ENCODE data around the gene ALG2. TPM values are rescaled to one million over a fixed set of nuclear protein-coding genes. Genes with fewer than 3 reads are reported as not detected.

ALG2 gene, protein sequence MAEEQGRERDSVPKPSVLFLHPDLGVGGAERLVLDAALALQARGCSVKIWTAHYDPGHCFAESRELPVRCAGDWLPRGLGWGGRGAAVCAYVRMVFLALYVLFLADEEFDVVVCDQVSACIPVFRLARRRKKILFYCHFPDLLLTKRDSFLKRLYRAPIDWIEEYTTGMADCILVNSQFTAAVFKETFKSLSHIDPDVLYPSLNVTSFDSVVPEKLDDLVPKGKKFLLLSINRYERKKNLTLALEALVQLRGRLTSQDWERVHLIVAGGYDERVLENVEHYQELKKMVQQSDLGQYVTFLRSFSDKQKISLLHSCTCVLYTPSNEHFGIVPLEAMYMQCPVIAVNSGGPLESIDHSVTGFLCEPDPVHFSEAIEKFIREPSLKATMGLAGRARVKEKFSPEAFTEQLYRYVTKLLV
- 22.5 TPM for polyA plus RNA-seq (2012; ENCODE audit: insufficient read depth, insufficient read length)

DNA sequence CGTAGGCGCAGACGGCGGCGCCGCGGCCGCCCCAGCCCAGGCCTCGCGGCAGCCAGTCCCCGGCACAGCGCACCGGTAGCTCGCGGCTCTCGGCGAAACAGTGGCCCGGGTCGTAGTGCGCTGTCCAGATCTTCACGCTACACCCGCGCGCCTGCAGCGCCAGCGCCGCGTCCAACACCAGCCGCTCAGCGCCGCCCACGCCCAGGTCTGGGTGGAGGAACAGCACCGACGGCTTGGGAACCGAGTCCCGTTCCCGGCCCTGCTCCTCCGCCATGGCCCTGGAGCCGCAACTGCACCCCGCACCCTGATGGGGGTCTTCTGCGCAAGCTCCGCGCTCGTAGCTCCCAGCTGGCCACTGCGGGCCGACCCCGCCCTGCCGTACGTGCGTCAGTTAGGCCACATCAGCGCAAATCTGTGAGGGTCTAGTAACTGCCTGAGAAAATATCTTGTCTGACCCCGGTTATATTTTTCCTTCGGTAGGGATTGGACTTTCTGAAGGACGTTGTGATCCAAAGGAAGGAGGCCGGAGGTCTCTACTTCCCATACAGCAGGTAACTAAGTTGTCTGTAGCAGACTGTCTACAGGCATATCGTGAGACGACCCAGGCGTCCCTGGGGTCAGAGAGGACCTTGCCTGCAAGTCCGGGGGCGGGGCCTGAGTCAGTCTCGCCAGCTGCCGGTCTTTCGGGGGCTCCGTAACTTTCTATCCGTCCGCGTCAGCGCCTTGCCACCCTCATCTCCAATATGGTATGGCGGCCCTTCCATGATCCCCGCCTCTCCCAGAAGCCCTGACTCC, at the start of gene ALG2, which contains the start of gene SEC61B:
ALG2 (minus strand) TSS at position 322 of the 795 bp plus-strand sequence; CDS start at position 274, 48 bp downstream.
SEC61B (plus strand) TSS at position 662 of the 795 bp plus-strand sequence; CDS start at position 744, 82 bp downstream.
- peak; percentile 92 for DNase-seq (ENCODE audit: low read depth, low spot score)
- H3K4me3 ChIP-seq (ENCODE audit: low read length), result peak within 1 kb of the TSS; percentile 89

DNA sequence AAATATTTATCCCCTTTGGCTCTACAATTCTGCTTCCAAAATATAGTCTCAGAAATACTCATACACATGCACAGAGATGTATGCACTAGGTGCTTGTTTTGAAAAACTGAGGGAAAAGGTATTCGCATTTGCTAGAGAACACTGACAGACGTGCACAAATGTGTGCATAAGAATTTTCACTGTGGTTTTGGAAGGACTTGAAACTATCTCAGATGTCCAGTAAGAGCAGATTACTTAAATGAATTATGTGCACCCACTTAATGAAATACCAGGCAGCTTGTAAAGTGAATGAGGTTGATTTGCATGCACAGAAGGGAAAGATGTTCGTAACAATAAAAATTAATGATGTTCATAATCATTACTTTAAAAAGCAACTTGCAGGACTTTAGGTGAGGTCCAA, 48.7 kb upstream of the ALG2 start:
- no peak overlapping the region for H3K4me3 ChIP-seq (ENCODE audit: low read length)
- no peak for DNase-seq (ENCODE audit: low read depth, low spot score)

DNA sequence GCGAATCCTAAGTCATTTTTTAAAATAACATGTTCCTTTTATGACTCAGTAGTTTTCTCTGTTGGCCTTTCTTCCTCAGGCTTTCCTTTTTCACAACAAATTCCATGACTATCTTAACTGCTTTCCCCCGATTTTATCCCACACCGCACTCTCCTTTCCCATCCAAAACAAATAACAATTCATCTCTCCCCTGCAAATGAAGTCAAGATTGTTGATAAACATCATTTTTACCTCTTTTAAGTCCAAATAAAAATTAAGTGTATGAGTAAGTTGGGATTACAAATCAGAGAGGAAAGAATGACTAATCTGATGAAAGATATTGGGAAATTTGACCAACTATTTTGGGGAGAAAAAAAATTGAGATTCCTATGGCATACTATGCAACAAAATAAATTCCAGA, 47.7 kb upstream of the ALG2 start:
- no peak for DNase-seq (ENCODE audit: low read depth, low spot score)
- H3K4me3 ChIP-seq (ENCODE audit: low read length), result no peak overlapping the region

DNA sequence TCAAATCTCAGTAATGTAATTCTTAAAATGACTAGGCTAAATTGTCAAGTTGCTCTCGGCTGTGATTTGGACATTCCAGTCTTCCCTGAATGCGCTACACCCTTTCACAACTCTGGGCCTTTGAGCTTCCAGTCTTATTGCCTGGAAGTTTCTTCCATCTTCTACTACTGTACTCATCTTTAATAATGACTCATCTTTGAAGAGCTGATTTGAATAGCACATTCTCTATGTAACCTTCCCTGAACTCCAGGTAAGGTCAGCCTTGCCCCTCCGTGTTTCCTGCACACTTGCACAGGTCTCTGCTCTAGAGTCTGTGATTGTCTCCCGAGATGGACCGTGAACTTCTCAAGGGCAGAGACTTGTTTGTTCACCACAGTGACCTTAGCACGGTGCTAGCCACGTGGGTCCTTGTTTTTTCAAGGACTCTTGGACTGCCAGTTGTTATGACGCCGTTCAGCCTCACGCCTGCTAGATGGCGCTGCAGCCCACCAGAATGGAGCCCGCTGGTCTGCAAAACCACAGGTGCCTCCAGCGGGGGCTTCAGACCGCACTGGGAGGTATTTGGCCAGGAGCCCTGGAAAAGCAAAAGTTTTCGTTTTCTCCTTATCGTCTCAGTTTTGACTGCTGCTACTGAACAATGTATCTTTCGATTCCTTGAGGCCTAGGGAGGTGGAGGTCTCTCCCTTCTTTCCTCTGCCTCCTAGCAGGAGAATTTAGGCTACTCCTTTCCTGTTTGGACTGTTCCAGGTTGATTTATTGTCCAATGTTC, 44.7 kb upstream of the ALG2 start:
- DNase-seq (ENCODE audit: low read depth, low spot score), result peak; percentile 53
- H3K4me3 ChIP-seq (ENCODE audit: low read length), result no peak overlapping the region

DNA sequence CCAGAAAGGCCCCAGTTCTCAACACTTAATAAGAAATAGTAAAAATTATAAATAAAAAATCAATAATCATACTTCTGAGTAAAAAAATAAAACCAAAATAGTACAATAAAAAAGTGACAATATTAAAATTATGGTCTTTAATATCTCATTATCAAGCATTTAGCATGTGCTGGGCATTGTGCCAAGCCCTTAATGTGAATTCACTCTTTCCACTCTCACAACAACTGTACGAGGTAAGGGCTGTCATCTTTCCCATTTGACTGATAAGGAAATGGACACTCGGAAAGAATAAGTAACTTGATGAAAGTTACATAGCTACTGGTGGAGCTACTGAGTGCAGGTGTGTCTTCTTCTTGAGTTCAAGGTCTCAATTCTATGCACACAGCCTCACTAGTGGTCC, 43.9 kb upstream of the ALG2 start:
- no peak for DNase-seq (ENCODE audit: low read depth, low spot score)
- no peak overlapping the region for H3K4me3 ChIP-seq (ENCODE audit: low read length)

DNA sequence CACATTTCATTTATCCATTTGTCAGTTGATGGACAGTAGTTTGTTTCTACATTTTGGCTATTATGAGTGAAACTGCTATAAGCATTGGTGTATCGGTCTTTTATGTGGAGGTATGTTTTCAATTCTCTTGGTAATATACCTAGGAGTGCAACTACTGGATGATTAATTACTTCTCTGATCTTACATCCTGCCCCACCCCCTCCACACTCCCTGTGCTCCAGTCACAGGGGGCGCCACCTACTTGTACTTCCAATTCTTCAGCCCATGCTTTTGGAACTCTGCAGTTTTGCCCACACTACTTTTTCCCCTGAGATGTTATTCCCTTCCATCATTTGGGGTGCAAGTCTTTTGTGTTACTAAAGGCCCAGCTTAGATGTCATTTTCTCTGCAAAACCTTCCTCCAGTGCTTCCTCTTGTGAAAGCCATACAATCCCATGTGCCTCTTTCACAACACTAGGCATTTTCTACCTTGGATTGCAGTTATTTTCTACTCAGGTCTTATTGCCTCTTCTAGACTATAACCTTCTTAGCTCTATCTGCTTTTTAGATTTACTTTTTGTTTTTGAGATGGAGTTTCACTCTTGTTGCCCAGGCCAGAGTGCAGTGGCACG, 42.4 kb upstream of the ALG2 start:
- DNase-seq (ENCODE audit: low read depth, low spot score), result peak; percentile 36
- no peak overlapping the region for H3K4me3 ChIP-seq (ENCODE audit: low read length)

DNA sequence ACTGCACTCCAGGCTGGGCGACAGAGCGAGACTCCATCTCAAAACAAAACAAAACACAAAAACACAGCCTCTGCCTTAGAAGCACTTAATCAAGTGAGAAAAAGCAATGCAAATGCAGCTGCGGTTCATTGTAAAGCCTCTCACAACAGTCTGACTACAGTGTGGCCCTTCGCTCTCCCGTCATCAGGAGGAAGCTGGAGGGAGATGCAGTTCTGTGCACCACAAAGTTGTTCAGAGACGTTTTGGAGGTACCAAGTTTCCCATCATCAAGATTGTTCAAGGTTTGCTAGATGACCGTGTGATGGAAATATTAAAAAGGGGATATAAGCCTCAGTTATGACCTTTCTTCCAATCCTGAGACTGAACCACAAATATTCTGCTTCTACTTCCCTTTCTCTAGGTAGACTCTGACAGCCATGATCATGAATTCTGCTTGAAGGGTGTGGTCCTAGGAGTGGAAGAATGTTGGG, 41.2 kb upstream of the ALG2 start:
- no peak overlapping the region for H3K4me3 ChIP-seq (ENCODE audit: low read length)
- DNase-seq (ENCODE audit: low read depth, low spot score), result no peak

DNA sequence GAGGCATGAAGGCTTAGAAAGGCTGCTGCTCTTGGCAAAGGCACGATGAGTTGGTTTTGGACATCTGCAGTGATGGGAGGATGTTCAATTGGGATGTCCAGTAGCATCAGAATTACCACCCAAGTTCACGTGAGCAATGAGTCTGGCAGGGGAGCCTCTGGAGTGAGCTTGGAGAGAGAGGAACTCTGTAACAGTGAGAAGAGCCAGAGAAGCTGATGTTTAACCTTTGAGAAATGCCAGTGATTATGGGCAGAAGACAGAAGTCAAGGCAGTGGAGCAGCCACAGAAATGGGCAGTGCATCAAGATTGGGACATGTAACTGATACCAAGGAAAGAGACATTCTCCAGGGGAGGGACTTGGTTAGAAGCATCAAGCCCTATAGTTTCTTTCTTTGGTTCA, 40.2 kb upstream of the ALG2 start:
- no peak for DNase-seq (ENCODE audit: low read depth, low spot score)
- no peak overlapping the region for H3K4me3 ChIP-seq (ENCODE audit: low read length)

DNA sequence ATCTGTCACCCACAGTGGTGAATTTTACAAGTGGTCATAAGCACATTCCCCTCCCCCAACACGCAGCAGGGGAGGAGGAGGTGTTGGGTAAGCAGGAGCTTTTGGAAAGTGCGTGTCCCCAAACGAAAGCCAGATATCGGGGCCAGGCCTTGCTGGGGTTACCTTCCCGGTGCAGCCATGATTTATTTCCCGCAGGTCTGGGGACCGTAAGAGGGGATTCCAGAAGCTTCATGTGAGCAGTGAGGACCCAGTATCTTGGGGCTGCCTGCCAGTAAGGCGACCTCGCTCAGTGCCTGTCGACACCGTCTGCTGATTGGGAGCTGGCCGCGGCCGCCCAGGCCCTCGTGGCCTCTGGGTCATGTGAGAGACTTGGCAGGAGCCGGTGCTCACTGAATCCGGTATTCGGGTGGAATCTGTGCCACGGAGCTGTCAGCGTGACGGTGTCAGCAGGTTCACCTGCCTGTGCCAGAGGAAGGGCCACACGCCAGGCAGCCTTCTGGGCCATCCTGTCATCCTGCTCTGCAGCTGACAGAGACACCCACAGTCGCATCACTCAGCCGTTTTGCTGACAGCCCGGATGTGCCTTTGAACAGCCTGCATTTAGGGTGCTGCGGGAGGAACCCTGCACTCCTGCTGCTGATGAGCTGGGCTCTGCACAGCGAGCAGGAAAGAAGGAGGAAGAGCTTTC, 37.6 kb upstream of the ALG2 start:
- peak; percentile 55 for DNase-seq (ENCODE audit: low read depth, low spot score)
- H3K4me3 ChIP-seq (ENCODE audit: low read length), result no peak overlapping the region

DNA sequence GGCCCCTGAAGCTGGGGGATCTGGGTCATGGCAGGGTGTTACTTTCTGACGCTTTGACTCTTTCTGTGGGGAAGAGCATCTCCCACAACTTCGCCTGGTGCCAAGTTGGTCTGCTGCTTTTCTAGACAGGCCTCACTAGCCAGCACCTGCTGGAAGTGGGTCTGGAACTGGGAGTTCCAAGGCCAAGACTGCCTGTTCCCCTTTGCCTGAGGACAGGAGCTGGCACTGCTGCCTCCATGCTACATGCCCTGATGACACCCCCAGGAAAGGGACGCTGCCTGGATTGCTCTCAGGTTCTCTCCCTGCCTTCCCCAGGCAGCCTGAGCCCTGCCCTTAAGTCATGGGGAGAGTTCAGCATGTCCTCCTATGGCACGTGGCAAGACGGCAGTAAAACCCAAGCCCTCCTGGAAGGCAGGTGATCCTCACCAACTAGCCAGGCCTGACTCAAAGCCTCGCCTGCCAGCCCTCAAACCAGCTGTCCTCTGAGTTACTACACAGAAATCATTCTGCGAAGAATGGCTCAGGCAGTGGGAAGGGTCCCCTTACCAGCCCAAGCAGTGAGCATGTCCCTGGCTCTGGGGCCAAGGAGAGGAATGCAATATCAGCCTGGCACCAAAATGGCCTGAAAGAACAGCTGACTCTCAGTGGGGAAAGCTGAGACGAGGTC, 36.1 kb upstream of the ALG2 start:
- DNase-seq (ENCODE audit: low read depth, low spot score), result no peak
- H3K4me3 ChIP-seq (ENCODE audit: low read length), result no peak overlapping the region

DNA sequence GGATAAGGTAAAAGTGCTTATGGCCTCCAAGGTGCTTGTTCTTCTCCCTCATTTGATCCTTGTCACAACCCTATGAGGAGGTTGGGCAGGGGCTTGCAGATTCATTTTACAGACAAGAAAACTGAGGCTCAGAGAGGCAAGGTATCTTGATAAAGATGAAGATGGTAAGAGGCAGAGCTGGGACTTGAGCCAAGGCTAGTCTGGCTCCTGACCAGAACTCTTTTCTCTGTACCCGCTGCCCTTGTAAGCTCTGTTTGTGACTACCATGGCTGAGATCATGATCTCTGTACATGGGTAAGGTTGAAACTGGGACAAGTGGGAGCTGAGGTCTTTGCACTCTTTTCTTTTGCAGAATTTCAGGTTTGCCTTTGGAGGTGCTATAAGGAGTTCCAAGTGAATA, 33.9 kb upstream of the ALG2 start:
- no peak overlapping the region for H3K4me3 ChIP-seq (ENCODE audit: low read length)
- no peak for DNase-seq (ENCODE audit: low read depth, low spot score)

DNA sequence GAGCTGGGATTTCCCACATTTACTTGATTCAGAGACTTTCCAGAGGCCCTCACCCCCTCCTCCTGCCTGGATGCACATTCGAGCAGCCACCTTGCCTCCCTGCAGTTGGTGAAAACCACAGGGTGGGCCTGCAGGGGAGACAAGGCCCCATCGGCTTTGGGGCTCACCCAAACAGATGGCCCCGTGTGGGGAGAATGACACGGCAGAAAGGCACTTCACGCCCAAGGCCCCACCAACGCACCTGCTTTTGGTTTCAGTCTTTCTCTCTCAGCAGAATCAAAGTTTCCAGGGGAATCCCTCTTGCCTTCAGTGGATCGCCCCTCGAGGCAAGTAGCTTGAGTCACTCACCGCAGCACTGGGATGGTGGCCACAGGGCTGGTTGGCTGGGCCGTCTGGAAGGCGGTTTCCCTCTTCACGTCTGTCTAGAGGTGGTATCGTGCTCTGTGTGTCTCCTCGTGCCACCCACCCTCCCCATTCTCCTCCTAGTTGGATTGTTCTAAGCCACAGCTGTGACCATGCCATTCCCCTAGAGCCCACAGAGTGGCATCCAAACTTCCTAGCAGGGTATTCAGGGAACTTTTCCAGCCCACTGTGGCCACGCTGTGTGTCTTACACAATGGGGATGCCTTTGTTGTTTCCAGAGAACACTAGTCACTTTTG, 32.2 kb upstream of the ALG2 start:
- peak; percentile 81 for DNase-seq (ENCODE audit: low read depth, low spot score)
- H3K4me3 ChIP-seq (ENCODE audit: low read length), result peak overlapping the region; percentile 26

DNA sequence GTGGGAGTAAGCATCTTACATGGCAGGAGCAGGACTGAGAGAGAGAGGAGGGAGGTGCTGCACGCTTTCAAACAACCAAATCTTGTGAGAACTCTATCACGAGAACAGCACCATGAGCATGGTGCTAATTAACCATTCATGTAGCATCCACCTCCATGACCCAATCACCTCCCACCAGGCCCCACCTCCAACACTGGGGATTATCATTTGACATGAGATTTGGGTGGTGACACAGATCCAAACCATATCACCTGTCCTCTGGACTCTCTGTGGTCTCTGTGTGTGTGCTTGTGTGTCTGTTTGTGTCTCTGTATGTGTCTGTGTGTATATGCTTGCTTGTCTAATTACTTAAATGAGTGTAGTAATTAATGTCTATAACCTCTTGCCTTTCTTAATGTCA, 31.4 kb upstream of the ALG2 start:
- DNase-seq (ENCODE audit: low read depth, low spot score), result no peak
- H3K4me3 ChIP-seq (ENCODE audit: low read length), result no peak overlapping the region

DNA sequence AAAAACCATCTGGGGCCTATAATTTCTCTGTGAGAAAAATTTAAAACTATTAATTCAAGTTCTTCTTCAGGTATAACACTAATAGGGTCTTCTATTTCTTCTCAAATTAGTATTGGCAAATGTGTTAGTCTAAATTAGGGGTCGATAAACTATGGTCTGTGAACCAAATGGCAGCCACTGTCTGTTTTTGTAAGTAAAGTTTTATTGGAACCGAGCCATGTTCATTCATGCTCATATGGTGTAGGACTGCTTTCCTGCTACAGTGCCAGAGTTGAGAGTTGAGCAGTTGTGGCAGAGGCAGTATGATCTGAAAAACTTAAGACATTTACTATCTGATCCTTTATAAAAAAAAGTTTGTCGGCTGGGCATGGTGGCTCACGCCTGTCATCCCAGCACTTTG, 29.4 kb upstream of the ALG2 start:
- no peak overlapping the region for H3K4me3 ChIP-seq (ENCODE audit: low read length)
- DNase-seq (ENCODE audit: low read depth, low spot score), result no peak

DNA sequence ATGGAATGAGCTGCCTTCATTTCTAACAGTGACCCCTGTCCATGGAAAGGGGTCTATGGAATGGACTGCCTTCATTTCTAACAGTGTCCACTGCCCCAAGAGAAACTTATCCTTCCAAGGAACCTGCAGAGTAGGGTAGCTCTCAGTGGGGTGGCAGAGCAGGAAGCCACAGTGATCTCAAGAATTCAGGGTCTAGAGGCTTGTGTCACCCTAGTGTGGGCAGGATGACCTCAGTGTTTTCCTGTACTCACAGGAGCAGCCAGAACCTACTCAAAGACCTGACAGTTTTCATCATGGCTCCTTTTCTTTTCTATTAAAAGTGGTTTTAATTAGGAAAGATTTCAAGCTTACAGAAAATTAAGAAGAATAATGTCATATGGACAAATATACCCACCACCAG, 27.9 kb upstream of the ALG2 start:
- no peak for DNase-seq (ENCODE audit: low read depth, low spot score)
- no peak overlapping the region for H3K4me3 ChIP-seq (ENCODE audit: low read length)

DNA sequence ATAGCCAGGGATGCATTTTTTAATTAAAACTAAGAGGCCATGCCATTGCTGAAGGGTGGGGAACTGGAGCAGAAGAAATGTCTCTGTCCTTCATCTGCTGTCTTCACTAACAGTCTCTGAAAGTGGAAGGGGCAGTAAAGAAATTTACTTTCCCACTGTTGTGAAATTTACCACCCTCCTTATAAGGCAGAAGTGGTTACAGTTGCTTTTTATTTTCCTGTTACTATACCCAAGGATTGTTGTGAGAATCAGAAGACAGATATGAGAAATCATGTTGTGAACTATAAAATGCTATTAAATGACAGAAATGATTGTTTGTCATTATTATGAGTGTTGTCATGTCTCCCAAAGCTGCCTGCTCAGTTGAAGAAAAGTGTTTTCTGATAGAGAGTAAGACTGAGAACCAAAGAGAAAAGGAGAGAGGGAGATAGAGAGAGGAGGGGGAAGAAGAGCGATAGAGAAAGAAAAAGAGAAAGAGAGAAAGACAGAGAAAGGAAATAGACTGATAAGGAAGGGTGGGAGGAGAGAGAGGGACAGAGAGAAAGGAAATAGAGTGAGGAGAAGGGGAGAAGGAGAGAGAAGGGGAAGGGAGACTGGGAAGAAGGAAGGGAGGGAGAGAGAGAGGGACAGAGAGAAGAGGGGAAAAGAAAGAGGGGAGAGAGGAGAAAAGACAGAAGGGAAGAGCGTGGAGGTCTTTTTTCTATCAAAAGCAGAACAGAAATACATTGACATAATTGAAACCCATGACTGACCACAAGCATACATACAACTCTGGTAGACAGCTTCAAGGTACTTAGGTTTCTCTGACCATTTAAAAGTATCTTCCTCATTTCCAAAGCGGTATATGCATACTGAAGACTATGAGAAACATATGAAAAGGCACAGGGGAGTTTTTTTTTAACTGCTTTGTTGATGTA, 22.9 kb upstream of the ALG2 start:
- no peak for DNase-seq (ENCODE audit: low read depth, low spot score)
- H3K4me3 ChIP-seq (ENCODE audit: low read length), result no peak overlapping the region

Measured in Jurkat, Clone E6-1 (cell line).